Choroid plexus epithelial cell (primary cell): ENCODE results near the gene KDM1B.

Experiments used
- DNase-seq: peaks from one replicate; pipeline ENCODE4 v3.0.0-alpha.2; 2010; ENCODE audit warnings: low read depth
- H3K4me3 ChIP-seq: 2 replicates; pipeline ENCODE4 v1.5.1; 2011; ENCODE audit warnings: low read depth, mild to moderate bottlenecking, control low read depth, low read length, moderate library complexity
- CTCF ChIP-seq: conservative IDR thresholded peaks from 2 replicates; pipeline ENCODE4 v1.5.1; 2011; ENCODE audit warnings: low read depth, mild to moderate bottlenecking, control low read depth, inconsistent platforms, low read length, moderate library complexity

KDM1B gene

GRCh38 chr6:18121580-18122127 lies 33.6 kb upstream of the KDM1B start:
- DNase-seq: no peak
- H3K4me3 ChIP-seq: peak overlapping the region; percentile 75
- peak; percentile 30 for TF ChIP-seq CTCF

GRCh38 chr6:18122128-18123093 lies 32.8 kb upstream of the KDM1B start, which contains the start of gene NHLRC1:
Gene NHLRC1 (minus strand): TSS chr6:18122677. CDS start chr6:18122606, 71 bp downstream.
- DNase-seq: peak; percentile 90
- TF ChIP-seq CTCF: peak; percentile 91
- H3K4me3 ChIP-seq: peak within 1 kb of the TSS; percentile 75

GRCh38 chr6:18126121-18126520 lies 29.1 kb upstream of the KDM1B start:
- peak; percentile 18 for DNase-seq
- H3K4me3 ChIP-seq: no peak overlapping the region
- TF ChIP-seq CTCF: no peak

GRCh38 chr6:18132346-18132745 lies 22.9 kb upstream of the KDM1B start:
- H3K4me3 ChIP-seq: no peak overlapping the region
- TF ChIP-seq CTCF: no peak
- no peak for DNase-seq

- no peak for TF ChIP-seq CTCF
- no peak for DNase-seq
- no peak overlapping the region for H3K4me3 ChIP-seq
Observed at GRCh38 chr6:18135171-18135570, 20.1 kb upstream of the KDM1B start.

- TF ChIP-seq CTCF: no peak
- no peak for DNase-seq
- H3K4me3 ChIP-seq: no peak overlapping the region
Observed at GRCh38 chr6:18136260-18136659, 19.0 kb upstream of the KDM1B start.

- DNase-seq: no peak
- no peak overlapping the region for H3K4me3 ChIP-seq
- no peak for TF ChIP-seq CTCF
Observed at GRCh38 chr6:18138906-18139305, 16.3 kb upstream of the KDM1B start.
